Esophagus squamous epithelium (tissue), 5 donors: Measurements from ENCODE around the gene UGT1A9. TPM values are rescaled to one million over a fixed set of nuclear protein-coding genes. Genes with fewer than 3 reads are reported as not detected.
"Not testable (repeated sequence)": the region's sequence is repeated elsewhere in the genome, so short reads cannot be mapped to it uniquely, and the experiment has no call there.

Experiments
- DNase-seq: peaks from one replicate; lab custom pipeline; 2025; lab: John Stamatoyannopoulos, UW
- H3K27ac ChIP-seq, 4 donors: fragments of 200-600 bp; sonication (generic); one replicate each; pipeline ENCODE4 v1.5.1; 2016 to 2019; ENCODE audit warnings: mild to moderate bottlenecking in 1 of 4
- H3K27me3 ChIP-seq, 4 donors: fragments of 200-600 bp; sonication (generic); 1 replicate in 3 of 4; 2 replicates in 1 of 4; pipeline versions ENCODE4 v1.5.1 to v1.6.0; 2017 to 2021; ENCODE audit warnings: antibody characterized with exemption in 1 of 4
- H3K36me3 ChIP-seq, 3 donors: fragments of 200-600 bp; sonication (generic); one replicate each; pipeline ENCODE4 v1.5.1; 2016 to 2019
- H3K4me1 ChIP-seq, 3 donors: fragments of 200-600 bp; sonication (generic); one replicate each; pipeline ENCODE4 v1.5.1; 2017 to 2019
- H3K4me3 ChIP-seq, 4 donors: fragments of 200-600 bp; sonication (generic); 1 replicate in 3 of 4; 2 replicates in 1 of 4; pipeline ENCODE4 v1.5.1; 2016 to 2019; ENCODE audit warnings: mild to moderate bottlenecking in 2 of 4, moderate library complexity in 1 of 4
- H3K9me3 ChIP-seq, 3 donors: fragments of 200-600 bp; sonication (generic); one replicate each; pipeline ENCODE4 v1.5.1; 2016 to 2019
- POLR2A ChIP-seq, 4 donors: fragments of 450-650 bp; IDR thresholded peaks; one replicate each; pipeline ENCODE4 v1.6.1; 2017; ENCODE audit warnings: antibody characterized with exemption in 4 of 4, mild to moderate bottlenecking in 4 of 4, moderate library complexity in 3 of 4
- WGBS, 2 donors: methylation state at CpG; one replicate each; pipeline ENCODE4 v1.1.5; 2018; 5-methylcytosine and 5-hydroxymethylcytosine counted together
- intact Hi-C: fragments of 100-400 bp; cut with DNase I; formaldehyde crosslinking; loops from one replicate; pipeline ENCODE4 v1.15.0; 2022
- total RNA-seq, 4 donors: library from RNA; depleted of rRNA; stranded (reverse); fragments of >200 nt; gene quantifications; one replicate each; pipeline ENCODE4 v1.1.0, GENCODE V29; 2016
- TF ChIP-seq, protein P1 (sequence below), 6 experiments: fragments of 450-650 bp in 4 of 6; fragments of 200-600 bp in 2 of 6; sonication (generic) in 2 of 6; IDR thresholded peaks; one replicate each; pipeline ENCODE4 v1.5.1; 2016 to 2019; ENCODE audit warnings: antibody characterized with exemption in 6 of 6, mild to moderate bottlenecking in 4 of 6, moderate library complexity in 4 of 6
- donor health status: DM: yes; HTN: yes; CAD: no.

Gene UGT1A9
- total RNA-seq, 4 donors from 2014 or later: 0.49 to 1.7 (median 1.2) TPM

DNA sequence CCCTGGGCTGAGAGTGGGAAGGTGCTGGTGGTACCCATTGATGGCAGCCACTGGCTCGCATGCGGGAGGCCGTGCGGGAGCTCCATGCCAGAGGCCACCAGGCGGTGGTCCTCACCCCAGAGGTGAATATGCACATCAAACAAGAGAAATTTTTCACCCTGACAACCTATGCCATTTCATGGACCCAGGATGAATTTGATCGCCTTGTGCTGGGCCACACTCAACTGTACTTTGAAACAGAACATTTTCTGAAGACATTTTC lies 75.5 kb downstream of the UGT1A9 start:
- Histone ChIP-seq H3K9me3 (no peaks in the 10 kb centered on the region), H3K36me3 (peaks cover 0 to 7% (median 0%) of the 10 kb centered on the region in 3 donors), H3K4me1 (no peaks in the 10 kb centered on the region), H3K27me3 (no peaks in the 10 kb centered on the region), H3K27ac (no peak overlapping the region), H3K4me3 (no peak overlapping the region)
- TF ChIP-seq, protein P1, sequence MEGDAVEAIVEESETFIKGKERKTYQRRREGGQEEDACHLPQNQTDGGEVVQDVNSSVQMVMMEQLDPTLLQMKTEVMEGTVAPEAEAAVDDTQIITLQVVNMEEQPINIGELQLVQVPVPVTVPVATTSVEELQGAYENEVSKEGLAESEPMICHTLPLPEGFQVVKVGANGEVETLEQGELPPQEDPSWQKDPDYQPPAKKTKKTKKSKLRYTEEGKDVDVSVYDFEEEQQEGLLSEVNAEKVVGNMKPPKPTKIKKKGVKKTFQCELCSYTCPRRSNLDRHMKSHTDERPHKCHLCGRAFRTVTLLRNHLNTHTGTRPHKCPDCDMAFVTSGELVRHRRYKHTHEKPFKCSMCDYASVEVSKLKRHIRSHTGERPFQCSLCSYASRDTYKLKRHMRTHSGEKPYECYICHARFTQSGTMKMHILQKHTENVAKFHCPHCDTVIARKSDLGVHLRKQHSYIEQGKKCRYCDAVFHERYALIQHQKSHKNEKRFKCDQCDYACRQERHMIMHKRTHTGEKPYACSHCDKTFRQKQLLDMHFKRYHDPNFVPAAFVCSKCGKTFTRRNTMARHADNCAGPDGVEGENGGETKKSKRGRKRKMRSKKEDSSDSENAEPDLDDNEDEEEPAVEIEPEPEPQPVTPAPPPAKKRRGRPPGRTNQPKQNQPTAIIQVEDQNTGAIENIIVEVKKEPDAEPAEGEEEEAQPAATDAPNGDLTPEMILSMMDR (IDR thresholded peaks at IDR 0.05): no peak
- no peak for TF ChIP-seq POLR2A (IDR thresholded peaks at IDR 0.05)
- intact Hi-C loops: no loop called here
- no peak for DNase-seq
- 79 to 98% methylated on average over 6 of the region's 6 CpGs for WGBS, 2 donors

DNA sequence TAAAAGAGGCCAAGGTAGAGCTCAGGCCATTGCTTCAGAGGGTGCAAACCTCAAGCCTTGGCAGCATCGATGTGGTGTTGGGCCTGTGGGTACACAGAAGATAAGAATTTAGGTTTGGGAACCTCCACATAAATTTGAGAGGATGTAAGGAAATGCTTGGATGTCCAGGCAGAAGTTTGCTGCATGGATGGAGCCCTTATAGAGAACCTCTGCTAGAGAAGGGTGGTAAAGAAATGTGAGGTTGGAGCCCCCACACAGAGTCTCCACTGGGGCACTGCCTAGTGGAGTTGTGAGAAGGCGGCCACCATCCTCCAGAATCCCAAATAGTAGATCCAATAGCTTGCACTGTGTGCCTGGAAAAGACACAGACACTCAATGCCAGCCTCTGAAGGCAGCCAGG lies 79.0 kb downstream of the UGT1A9 start:
- 83 to 100% methylated on average over 1 to 2 of the region's 2 CpGs for WGBS, 2 donors
- intact Hi-C loops, H3K9me3 ChIP-seq, DNase-seq, H3K27me3 ChIP-seq, H3K4me3 ChIP-seq, H3K4me1 ChIP-seq, H3K27ac ChIP-seq: not testable (repeated sequence)
- H3K36me3 ChIP-seq: peaks cover 0 to 17% (median 0%) of the 10 kb centered on the region in 3 donors

DNA sequence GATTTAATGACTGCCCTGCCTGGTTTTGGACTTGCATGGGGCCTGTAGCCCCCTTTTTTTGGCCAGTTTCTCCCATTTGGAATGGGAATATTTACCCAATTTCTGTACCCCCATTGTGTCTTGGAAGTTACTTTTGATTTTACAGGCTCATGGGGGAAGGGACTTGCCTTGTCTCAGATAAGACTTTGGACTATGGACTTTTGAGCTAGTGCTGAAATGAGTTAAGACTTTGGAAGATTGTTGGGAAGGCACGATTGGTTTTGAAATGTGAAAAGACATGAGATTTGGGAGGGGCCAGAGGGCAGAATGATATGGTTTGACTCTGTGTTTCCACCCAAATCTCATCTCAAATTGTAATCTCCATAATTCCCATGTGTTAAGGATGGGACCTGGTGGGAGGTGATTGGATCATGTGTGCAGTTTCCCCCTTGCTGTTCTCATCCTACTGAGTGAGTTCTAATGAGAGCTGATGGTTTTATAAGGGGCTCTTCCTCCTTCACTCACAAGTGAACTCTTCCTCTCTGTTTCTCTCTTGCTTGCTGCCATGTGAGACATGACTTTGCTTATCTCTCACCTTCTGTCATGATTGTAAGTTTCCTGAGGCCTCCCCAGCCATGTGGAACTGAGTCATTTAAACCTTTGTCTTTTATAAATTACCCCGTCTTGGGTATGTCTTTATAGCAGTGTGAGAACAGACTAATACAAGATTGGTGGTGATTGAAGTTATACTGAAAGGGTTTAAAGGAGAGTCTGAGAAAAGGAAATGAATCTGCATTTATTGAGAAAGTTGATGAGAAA lies 79.7 kb downstream of the UGT1A9 start:
- peaks cover 0 to 17% (median 0%) of the 10 kb centered on the region in 3 donors for H3K36me3 ChIP-seq
- H3K27me3 ChIP-seq, H3K9me3 ChIP-seq, H3K27ac ChIP-seq, DNase-seq, intact Hi-C loops, H3K4me3 ChIP-seq, H3K4me1 ChIP-seq: not testable (repeated sequence)
- 59 to 74% methylated on average over 2 of the region's 2 CpGs for WGBS, 2 donors

DNA sequence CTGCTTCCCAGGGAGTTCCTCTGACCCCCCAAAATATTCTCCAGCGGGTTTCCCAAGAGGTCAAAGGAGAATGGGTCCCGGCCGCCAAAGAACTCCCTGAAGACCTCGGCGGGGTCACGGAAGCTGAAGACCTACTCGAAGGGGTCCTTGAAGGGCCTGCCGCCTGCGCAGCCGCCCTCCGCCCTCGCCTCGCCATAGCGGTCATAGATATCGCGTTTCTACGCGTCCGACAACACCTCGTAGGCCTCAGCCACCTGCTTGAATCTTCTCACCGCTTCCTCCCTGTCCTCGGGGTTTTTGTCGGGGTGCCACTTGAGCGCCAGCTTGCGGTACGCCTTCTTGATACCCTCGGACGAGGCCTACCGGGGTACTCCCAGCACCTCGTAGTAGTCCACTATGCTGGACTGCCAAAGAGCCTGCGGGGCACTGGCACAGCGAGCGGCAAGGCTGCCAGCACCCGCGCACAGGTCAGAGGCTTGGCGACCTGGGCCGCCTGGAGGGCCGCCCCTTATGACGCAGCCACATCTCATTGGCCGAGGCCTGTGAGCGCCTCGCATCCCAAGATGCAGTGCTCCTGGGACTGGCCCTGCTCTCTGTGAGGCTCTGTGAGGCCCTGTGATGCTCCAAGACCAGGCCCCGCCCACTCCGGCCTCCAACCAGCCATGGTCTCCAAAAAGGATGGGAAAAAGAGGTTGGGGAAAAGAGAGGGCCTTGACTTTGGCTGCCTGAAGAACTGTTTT lies 83.3 kb downstream of the UGT1A9 start:
- H3K9me3 ChIP-seq: no peaks in the 10 kb centered on the region
- 91 to 97% methylated on average over 21 to 30 of the region's 44 CpGs for WGBS, 2 donors
- peaks cover 0 to 7% (median 0%) of the 10 kb centered on the region in 3 donors for H3K4me1 ChIP-seq
- DNase-seq: no peak
- TF ChIP-seq, protein P1 (IDR thresholded peaks at IDR 0.05): no peak
- no peak for TF ChIP-seq POLR2A (IDR thresholded peaks at IDR 0.05)
- H3K4me3 ChIP-seq: no peak overlapping the region
- H3K27ac ChIP-seq: no peak overlapping the region
- H3K36me3 ChIP-seq: peaks cover 0 to 17% (median 0%) of the 10 kb centered on the region in 3 donors
- H3K27me3 ChIP-seq: no peaks in the 10 kb centered on the region
- intact Hi-C loops: no loop called here

DNA sequence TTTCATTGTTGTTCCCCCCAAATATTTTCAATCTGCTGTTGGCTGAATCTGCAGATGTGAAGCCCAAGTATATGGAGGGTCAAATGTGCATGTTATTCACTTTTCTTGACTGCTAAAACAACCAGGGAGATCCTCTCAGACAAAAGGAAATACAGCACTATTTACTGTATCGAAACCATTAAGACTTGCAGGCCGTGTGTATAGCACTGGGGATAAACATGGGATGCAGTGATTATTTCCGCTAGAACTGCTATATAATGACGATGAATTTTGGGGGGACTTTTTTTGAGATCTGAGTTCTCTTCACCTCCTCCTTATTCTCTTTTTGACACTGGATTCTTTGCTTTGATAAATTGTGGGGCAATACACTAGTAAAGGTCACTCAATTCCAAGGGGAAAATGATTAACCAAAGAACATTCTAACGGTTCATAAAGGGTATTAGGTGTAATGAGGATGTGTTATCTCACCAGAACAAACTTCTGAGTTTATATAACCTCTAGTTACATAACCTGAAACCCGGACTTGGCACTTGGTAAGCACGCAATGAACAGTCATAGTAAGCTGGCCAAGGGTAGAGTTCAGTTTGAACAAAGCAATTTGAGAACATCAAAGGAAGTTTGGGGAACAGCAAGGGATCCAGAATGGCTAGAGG lies 84.9 kb downstream of the UGT1A9 start:
- Histone ChIP-seq H3K4me3 (no peak overlapping the region), H3K9me3 (no peaks in the 10 kb centered on the region), H3K27me3 (no peaks in the 10 kb centered on the region), H3K27ac (no peak overlapping the region), H3K36me3 (peaks cover 0 to 17% (median 0%) of the 10 kb centered on the region in 3 donors), H3K4me1 (peaks cover 5 to 22% (median 6%) of the 10 kb centered on the region in 3 donors)
- DNase-seq: no peak
- TF ChIP-seq POLR2A (IDR thresholded peaks at IDR 0.05): no peak
- TF ChIP-seq, protein P1 (IDR thresholded peaks at IDR 0.05): no peak
- intact Hi-C loops: no loop called here
- WGBS, 2 donors: 53 to 71% methylated on average over 7 of the region's 7 CpGs

DNA sequence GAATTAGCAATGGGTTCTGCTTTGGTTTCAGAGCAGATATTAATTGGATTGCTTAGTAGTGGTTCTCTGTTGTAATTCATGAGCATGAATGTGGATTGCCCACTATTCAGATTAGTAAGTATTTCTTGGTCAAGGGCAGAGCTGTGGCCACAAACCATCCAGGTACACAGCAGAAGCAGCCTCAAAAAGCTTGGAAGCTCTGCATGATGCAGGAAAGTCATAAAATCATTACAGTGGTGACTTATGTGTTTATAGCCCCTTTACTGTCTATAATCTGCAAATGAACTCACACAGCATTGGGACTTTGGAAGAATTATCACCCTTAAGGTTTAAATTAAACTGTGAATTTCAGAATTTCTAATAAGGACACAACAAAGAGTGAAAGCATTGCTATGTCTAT lies 86.4 kb downstream of the UGT1A9 start:
- intact Hi-C loops: no loop called here
- TF ChIP-seq POLR2A (IDR thresholded peaks at IDR 0.05): no peak
- TF ChIP-seq, protein P1 (IDR thresholded peaks at IDR 0.05): no peak
- H3K27ac ChIP-seq: no peak overlapping the region
- no peaks in the 10 kb centered on the region for H3K9me3 ChIP-seq
- H3K4me1 ChIP-seq: peaks cover 5 to 27% (median 9%) of the 10 kb centered on the region in 3 donors
- no peak overlapping the region for H3K4me3 ChIP-seq
- H3K27me3 ChIP-seq: no peaks in the 10 kb centered on the region
- DNase-seq: no peak
- peaks cover 0 to 17% (median 0%) of the 10 kb centered on the region in 3 donors for H3K36me3 ChIP-seq
